K562 (cell line): Measurements from ENCODE around the gene ZNF480. TPM values are rescaled to one million over a fixed set of nuclear protein-coding genes. Genes with fewer than 3 reads are reported as not detected.

Experiments used
- BCL6 ChIP-seq: fragments of 250-450 bp; sonication (Bioruptor Pico); IDR thresholded peaks from 2 replicates; pipeline ENCODE4 v1.4.0; 2020
- BCOR ChIP-seq: fragments of 450-650 bp; IDR thresholded peaks from 2 replicates; pipeline ENCODE4 v1.6.1; 2016
- BRD4 ChIP-seq: fragments of 200-600 bp; sonication (generic); IDR thresholded peaks from 2 replicates; pipeline ENCODE4 v1.6.1; 2017; ENCODE audit warnings: inconsistent platforms
- FOXK2 ChIP-seq, 2 experiments: fragments of 450-650 bp; IDR thresholded peaks in 1 of 2; conservative IDR thresholded peaks in 1 of 2; 2 replicates each; pipeline ENCODE4 v1.6.1; 2016; ENCODE audit warnings: low read depth in 2 of 2, mild to moderate bottlenecking in 1 of 2
- HIVEP1 ChIP-seq: fragments of 250-450 bp; sonication (Bioruptor Pico); IDR thresholded peaks from 2 replicates; pipeline ENCODE4 v1.4.0; 2020; ENCODE audit warnings: mild to moderate bottlenecking
- JUND ChIP-seq, 2 experiments: IDR thresholded peaks; 2 replicates in 1 of 2; 3 replicates in 1 of 2; pipeline ENCODE4 v1.6.1; 2011; ENCODE audit warnings: borderline replicate concordance in 2 of 2, low read depth in 2 of 2, low read length in 2 of 2, improper control_type of control experiment in 1 of 2, missing biosample characterization in 1 of 2, missing genetic modification characterization in 1 of 2, missing genetic modification reagents in 1 of 2
- MTF1 ChIP-seq: fragments of 250-450 bp; sonication (Bioruptor Pico); IDR thresholded peaks from 2 replicates; pipeline ENCODE4 v1.9.0; 2021; ENCODE audit warnings: moderate library complexity, mild to moderate bottlenecking, inconsistent platforms, borderline replicate concordance
- NR1H2 ChIP-seq: sonication (generic); formaldehyde crosslinking; IDR thresholded peaks from 2 replicates; pipeline ENCODE4 v1.4.0; 2020; ENCODE audit warnings: mild to moderate bottlenecking, missing genetic modification reagents
- PHF20 ChIP-seq: fragments of 450-650 bp; IDR thresholded peaks from 2 replicates; pipeline ENCODE4 v1.6.1; 2018; ENCODE audit not compliant: partially characterized antibody
- POLR2AphosphoS2 ChIP-seq: IDR thresholded peaks from 2 replicates; pipeline ENCODE4 v1.6.1; 2012; ENCODE audit warnings: low read length, improper control_type of control experiment
- POLR2B ChIP-seq: fragments of 450-650 bp; IDR thresholded peaks from 2 replicates; pipeline ENCODE4 v1.6.1; 2018; ENCODE audit warnings: low read depth; ENCODE audit not compliant: partially characterized antibody
- PRPF4 ChIP-seq: fragments of 200-400 bp; formaldehyde crosslinking; IDR thresholded peaks from one replicate; pipeline ENCODE4 v1.6.1; 2017; ENCODE audit warnings: low read length, low read depth, mild to moderate bottlenecking; ENCODE audit not compliant: insufficient read depth, poor library complexity, severe bottlenecking
- REST ChIP-seq, 2 experiments: fragments of 450-650 bp; formaldehyde crosslinking in 1 of 2; IDR thresholded peaks; 2 replicates each; pipeline versions ENCODE4 v1.4.0 to v1.6.1; 2014 to 2020; ENCODE audit warnings: mild to moderate bottlenecking in 2 of 2, borderline replicate concordance in 1 of 2, low read depth in 1 of 2
- SMC3 ChIP-seq: conservative IDR thresholded peaks from 2 replicates; pipeline ENCODE4 v1.6.1; 2011; ENCODE audit warnings: low read depth, low read length, improper control_type of control experiment; ENCODE audit not compliant: insufficient read depth
- STAT5A ChIP-seq: IDR thresholded peaks from 2 replicates; pipeline ENCODE4 v1.6.1; 2012; ENCODE audit warnings: low read length, inconsistent platforms, borderline replicate concordance
- TCF3 ChIP-seq: sonication (generic); formaldehyde crosslinking; IDR thresholded peaks from 2 replicates; pipeline ENCODE4 v1.4.0; 2020; ENCODE audit warnings: mild to moderate bottlenecking, missing genetic modification reagents
- TGIF2 ChIP-seq: sonication (generic); formaldehyde crosslinking; IDR thresholded peaks from 2 replicates; pipeline ENCODE4 v1.8.1; 2022; ENCODE audit warnings: mild to moderate bottlenecking, missing genetic modification reagents, moderate library complexity
- ZNF12 ChIP-seq: sonication (generic); formaldehyde crosslinking; IDR thresholded peaks from 2 replicates; pipeline ENCODE4 v1.4.0; 2020; ENCODE audit warnings: mild to moderate bottlenecking, missing genetic modification reagents
- ZNF445 ChIP-seq: fragments of 250-450 bp; sonication (Bioruptor Pico); IDR thresholded peaks from 2 replicates; pipeline ENCODE4 v1.4.0; 2020; ENCODE audit warnings: low read depth, mild to moderate bottlenecking, moderate library complexity
- ZNF695 ChIP-seq: fragments of 450-650 bp; formaldehyde crosslinking; IDR thresholded peaks from 2 replicates; pipeline ENCODE4 v1.4.0; 2020; ENCODE audit warnings: mild to moderate bottlenecking, moderate library complexity
- polyA plus RNA-seq, 8 experiments: library from polyadenylated mRNA; depleted of rRNA in 4 of 8; stranded (reverse) in 5 of 8; unstranded in 3 of 8; fragments of >200 nt; fragmentation: Nextera tagmentation in 2 of 8; fragmentation: Illumina TruSeq in 1 of 8; extraction: Ambion mirVana in 2 of 8; extraction: Trizol in 1 of 8; gene quantifications; 2 replicates each; pipeline versions ENCODE4 v1.2.1 to v1.2.3, GENCODE V29; 2011 to 2014; ENCODE audit warnings: inconsistent platforms in 1 of 8, missing spikeins in 1 of 8
- total RNA-seq, 7 experiments: library from RNA; depleted of rRNA in 6 of 7; stranded (reverse); fragments of >200 nt in 6 of 7; fragmentation: Illumina TruSeq in 2 of 7; extraction: Trizol in 2 of 7; gene quantifications; 2 replicates each; pipeline versions ENCODE4 v1.2.1 to v1.2.3, GENCODE V29; 2011 to 2021; ENCODE audit warnings: low replicate concordance in 1 of 7
- TF ChIP-seq, protein P1 (sequence below): IDR thresholded peaks from 2 replicates; pipeline ENCODE4 v1.6.1; 2012; ENCODE audit warnings: low read depth, low read length, improper control_type of control experiment, borderline replicate concordance

Gene ZNF480
- total and polyA plus RNA-seq, 9 of the 15 experiments (the other 6 are each of a cell fraction or from before 2014, with no cell fraction given): 10.4 to 31.1 (median 22.3) TPM

- TF ChIP-seq ZNF445 (no peak), STAT5A (no peak), JUND (IDR thresholded peaks at IDR 0.05; ENCODE audit: borderline replicate concordance, low read depth, low read length) (no peak), JUND (tag; IDR thresholded peaks at IDR 0.05; ENCODE audit: borderline replicate concordance, low read depth, low read length) (no peak), BRD4 (no peak), POLR2AphosphoS2 (no peak), REST (IDR thresholded peaks at IDR 0.05; ENCODE audit: borderline replicate concordance) (peak; percentile 58; the same call in 1 of the 2 replicates), REST (CRISPR knock-in tag; IDR thresholded peaks at IDR 0.05; ENCODE audit: low read depth) (no peak), SMC3 (peak; percentile 50; the same call in 1 of the 2 replicates), PRPF4 (no peak), PHF20 (no peak), BCOR (no peak), BCL6 (no peak), HIVEP1 (CRISPR knock-in tag) (no peak), ZNF12 (no peak), POLR2B (no peak), TCF3 (CRISPR knock-in tag) (no peak), FOXK2 (conservative IDR thresholded peaks at IDR 0.05 in 1 of 2, IDR thresholded peaks at IDR 0.05 in 1 of 2; ENCODE audit: low read depth in 2 of 2) (no peak), ZNF695 (no peak), MTF1 (CRISPR knock-in tag) (no peak), NR1H2 (CRISPR knock-in tag) (no peak), TGIF2 (CRISPR knock-in tag) (no peak)
- TF ChIP-seq, protein P1, sequence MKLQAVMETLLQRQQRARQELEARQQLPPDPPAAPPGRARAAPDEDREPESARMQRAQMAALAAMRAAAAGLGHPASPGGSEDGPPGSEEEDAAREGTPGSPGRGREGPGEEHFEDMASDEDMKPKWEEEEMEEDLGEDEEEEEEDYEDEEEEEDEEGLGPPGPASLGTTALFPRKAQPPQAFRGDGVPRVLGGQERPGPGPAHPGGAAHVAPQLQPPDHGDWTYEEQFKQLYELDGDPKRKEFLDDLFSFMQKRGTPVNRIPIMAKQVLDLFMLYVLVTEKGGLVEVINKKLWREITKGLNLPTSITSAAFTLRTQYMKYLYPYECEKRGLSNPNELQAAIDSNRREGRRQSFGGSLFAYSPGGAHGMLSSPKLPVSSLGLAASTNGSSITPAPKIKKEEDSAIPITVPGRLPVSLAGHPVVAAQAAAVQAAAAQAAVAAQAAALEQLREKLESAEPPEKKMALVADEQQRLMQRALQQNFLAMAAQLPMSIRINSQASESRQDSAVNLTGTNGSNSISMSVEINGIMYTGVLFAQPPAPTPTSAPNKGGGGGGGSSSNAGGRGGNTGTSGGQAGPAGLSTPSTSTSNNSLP: no peak
Measured at GRCh38 chr19:52248241-52248640, 48.7 kb upstream of the ZNF480 start (continued).
